ENCODE measurements around the gene NTNG1. TPM values are rescaled to one million over a fixed set of nuclear protein-coding genes. Genes with fewer than 3 reads are reported as not detected.
A peak's percentile ranks its signal among the peaks of the same experiment; 100 is the strongest.

Gene NTNG1
- total RNA-seq, 1 experiment from 2014 or later: 0.41 TPM

DNA sequence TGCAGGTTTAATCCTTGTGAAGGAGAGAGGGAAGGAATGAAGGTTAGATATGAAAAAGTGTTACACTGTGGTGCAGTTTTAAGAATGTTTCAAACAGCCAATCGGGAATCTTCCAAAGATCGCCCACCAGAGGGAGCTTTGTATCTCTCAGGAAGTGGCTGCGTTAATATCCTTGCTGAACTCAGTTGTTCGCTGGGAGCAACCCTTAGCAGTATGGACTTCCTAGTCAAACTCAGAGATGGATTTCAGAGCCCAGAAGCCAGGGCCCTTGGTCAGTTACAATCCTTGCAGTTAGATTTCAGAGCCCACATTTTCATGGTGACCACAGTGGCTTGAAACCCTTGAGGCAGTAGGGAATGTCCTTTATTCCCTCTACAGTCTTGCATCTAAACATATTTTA, 136.2 kb downstream of the NTNG1 start:
- peak; percentile 12 for DNase-seq (ENCODE audit: low read depth)
- in situ Hi-C loops (cut with HindIII; ENCODE audit: low pct_unique_long_range_greater_than_20kb, low sequenced_read_pairs): no loop called here

DNA sequence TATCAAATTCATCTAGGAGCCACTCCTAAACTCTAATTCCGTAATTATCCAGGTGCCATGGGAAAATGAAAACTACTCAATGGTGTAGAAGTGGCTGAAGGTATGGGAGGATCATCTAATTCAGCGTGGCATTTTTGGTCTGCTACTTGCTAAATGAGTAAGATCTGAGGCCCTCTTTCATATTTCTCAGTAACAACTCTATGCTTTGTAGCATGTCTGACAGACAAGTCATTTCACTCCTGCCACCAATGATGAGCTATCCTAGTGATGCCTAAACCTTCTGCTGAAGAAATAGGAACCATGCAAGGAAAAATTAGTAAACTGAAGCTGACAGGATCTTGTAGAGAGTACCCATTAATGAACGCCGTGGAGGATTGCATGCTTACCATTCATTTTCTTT, 145.3 kb downstream of the NTNG1 start:
- no peak for DNase-seq (ENCODE audit: low read depth)
- in situ Hi-C loops (cut with HindIII; ENCODE audit: low pct_unique_long_range_greater_than_20kb, low sequenced_read_pairs): no loop called here

DNA sequence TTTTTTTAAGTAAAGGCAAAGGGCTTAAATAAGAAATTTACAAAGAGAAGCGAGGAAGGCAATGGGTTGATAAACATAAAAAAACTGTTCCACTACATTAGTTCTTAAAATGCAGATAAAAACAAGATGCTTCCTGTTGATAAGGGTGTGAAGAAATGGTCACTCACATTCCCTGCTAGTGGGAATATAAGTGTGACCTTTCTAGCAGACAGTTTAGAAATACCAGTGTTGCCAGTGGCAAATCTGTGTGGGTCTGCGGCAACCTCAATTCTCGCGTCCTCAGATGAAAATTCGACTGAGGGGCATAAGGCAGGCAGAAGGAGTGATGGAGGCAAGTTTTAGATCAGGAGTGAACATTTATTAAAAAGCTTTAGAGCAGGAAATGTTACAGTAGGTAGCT, 151.1 kb downstream of the NTNG1 start:
- no peak for DNase-seq (ENCODE audit: low read depth)
- in situ Hi-C loops (cut with HindIII; ENCODE audit: low pct_unique_long_range_greater_than_20kb, low sequenced_read_pairs): no loop called here

DNA sequence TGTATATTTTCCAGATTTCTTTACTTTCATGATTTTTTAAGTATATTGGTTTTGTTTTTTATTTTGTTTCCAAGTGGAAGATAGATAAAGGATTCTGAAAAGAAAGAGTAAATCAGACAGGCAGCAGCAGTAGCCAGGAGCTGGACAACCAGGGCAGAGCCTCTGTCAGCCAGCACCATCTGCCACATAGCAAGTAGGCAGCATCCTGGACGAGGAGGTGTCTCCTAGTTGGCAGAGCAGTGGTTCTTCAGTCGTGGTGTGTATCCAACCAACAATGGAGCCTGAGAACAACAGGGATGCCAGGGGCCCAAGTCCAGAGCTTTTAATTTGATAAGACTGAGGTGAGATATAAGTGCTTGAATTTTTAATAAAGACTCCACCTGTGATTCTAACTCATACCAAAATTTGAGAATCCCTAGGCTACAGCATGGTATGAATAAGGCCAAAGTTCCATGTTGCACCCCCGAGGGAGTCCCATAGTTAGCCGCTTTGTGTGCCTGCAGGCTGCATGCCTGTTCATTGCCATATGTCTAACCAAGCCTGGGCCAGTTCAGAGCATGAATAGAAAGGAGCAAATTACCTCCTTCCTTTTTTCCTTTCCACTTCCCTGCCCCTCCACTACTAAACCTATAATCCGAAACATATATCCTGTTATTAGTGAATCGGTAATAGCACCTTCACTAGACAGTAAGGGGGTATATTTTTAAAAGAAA, 153.2 kb downstream of the NTNG1 start:
- no peak for DNase-seq (ENCODE audit: low read depth)
- in situ Hi-C loops (cut with HindIII; ENCODE audit: low pct_unique_long_range_greater_than_20kb, low sequenced_read_pairs): no loop called here

DNA sequence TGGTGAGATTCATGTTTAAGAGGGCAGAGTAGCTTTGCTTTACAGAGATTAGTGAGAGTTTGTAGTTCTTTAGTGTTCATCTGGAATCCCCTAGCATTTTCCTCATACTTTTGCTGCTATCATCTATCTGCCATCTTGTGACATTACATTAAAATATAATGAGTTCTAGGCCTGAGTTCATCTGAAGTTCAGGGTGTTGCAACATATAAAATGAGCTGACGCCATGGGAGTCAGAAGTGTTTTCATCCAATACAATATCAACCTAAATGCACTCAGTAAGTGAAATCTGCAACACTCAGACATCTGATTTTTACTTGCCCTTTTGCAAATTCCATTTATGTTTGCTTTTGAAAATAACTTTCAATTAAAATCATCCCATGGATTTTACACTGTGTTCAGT, 153.8 kb downstream of the NTNG1 start:
- in situ Hi-C loops (cut with HindIII; ENCODE audit: low pct_unique_long_range_greater_than_20kb, low sequenced_read_pairs): no loop called here
- no peak for DNase-seq (ENCODE audit: low read depth)

DNA sequence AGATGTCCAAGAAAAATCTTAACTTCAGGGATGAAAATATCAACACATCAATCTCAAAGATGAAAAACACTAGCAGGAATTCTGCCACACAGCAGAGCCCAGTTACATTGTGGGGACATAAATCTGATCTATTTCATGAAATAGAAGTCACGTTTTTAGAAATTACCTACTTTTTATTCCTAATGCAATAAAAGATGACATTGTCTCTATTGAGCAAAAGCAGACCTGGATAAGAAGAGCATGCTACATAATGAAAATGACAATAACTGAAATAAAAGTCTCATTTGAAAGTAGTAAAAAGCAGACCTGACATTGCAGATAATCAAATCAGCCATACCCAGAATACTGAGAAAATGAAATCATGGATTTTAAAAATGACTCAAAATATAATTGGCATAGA, 156.8 kb downstream of the NTNG1 start:
- in situ Hi-C loops (cut with HindIII; ENCODE audit: low pct_unique_long_range_greater_than_20kb, low sequenced_read_pairs): no loop called here
- DNase-seq (ENCODE audit: low read depth): no peak

DNA sequence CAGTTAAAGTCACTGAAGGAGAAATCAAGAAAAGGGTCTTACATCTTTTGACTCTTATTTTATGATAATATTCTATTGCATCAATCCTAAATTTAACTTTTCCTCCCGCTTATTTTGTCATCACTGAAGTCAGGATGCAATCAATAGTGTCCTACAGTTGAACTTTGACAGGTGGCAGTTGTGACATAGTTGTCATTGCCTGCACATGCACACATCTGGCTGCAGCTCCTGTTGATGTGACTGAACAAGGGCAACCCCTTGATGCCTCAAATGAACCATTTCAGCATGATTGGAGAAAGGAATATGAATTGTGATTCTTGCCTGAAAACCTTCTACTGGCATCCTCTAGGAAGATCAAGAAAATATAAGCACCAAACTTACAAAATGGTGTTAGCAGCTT, 157.7 kb downstream of the NTNG1 start:
- in situ Hi-C loops (cut with HindIII; ENCODE audit: low pct_unique_long_range_greater_than_20kb, low sequenced_read_pairs): no loop called here
- no peak for DNase-seq (ENCODE audit: low read depth)

DNA sequence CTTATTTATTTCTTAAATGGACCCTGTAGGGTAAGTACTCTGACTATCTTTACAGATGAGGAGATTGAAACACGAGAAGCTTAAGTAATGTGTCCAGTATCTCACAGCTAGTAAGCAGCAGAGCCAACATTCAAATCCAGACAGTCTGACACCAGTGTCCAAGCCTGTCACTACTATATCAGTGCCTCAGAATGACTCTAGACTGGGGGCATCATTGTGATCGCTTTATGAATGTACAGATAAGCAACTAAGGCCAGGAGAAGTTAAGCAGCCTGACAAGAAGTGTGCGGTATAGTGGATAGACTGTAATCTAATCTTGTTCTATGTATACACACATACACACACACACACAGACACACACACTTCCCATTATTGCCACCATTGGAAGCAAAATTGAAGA, 158.7 kb downstream of the NTNG1 start:
- in situ Hi-C loops (cut with HindIII; ENCODE audit: low pct_unique_long_range_greater_than_20kb, low sequenced_read_pairs): no loop called here
- DNase-seq (ENCODE audit: low read depth): no peak

DNA sequence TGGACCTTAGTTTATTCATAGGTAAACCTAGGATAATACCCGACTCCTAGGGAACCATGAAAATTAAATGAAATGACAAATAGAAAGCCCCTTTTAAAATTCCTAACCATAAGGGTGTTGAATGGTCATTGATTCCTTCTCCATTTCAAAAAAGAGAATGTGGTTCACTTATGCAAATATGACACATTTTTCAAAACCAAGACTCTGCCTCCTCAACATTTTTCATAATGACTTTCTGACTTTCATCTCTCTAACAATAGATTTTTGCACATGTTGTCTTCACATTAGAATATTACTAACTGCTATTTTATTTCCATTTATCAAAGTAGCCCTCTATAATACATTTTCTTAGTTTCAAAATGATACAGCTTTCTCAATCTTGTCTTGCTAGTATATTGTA, 169.1 kb downstream of the NTNG1 start:
- no peak for DNase-seq (ENCODE audit: low read depth)
- in situ Hi-C loops (cut with HindIII; ENCODE audit: low pct_unique_long_range_greater_than_20kb, low sequenced_read_pairs): no loop called here

DNA sequence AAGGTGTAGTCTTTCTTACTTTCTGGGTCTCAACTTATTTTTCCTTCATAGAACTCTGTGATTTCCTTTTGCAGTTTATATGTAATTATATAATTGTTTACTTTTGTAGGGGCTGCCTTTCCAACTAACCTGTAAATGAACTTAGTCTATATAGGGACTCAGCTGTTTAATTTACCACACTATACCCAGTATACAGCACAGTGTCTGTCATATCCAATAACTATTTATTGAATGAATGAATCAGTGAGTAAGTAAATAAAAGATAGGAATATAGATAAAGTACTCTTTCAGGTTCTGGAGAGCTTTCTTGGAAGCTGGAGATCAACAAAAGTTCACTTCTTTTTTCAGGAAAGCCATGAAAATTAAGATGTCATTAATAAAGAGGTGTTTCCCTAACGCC, 174.8 kb downstream of the NTNG1 start:
- in situ Hi-C loops (cut with HindIII; ENCODE audit: low pct_unique_long_range_greater_than_20kb, low sequenced_read_pairs): no loop called here
- DNase-seq (ENCODE audit: low read depth): no peak

DNA sequence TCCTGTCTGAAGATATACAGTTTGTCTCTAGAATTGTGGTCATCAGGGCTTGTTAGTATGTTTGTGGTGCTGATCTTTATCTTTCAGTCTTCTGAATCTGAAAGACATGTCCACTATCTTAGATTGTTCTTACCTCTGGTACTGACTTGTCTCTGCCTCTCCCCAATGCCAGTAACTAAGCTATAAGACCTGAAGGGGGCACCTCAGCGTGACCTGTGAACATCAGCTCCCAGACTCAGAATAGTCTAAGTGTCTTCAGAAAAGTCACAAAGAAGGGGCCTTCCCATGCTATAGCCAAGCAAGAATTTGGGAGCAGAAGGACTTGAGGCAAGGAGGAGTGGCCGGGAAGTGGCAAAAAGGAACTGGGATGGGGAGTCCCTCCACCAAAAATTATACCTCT, 178.1 kb downstream of the NTNG1 start:
- in situ Hi-C loops (cut with HindIII; ENCODE audit: low pct_unique_long_range_greater_than_20kb, low sequenced_read_pairs): no loop called here

DNA sequence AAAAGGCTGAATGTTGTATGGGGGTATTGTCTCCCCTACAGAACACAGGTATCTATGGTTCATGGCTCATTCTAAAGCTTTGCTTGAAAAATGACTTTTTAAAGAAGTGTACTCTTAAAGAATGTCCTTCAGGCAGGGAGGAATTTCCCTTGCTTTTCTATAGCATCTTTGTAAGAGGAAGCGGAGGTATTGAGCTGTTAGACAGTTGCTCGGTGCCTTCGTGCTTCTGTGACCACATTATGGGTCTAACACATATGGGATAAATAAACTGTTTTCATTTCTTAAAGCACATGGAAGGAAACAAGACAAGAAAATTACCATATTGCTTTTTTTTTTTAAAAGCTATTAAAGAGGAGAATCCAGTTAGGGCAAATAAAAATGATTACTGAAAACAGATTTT, 182.9 kb downstream of the NTNG1 start:
- no peak for DNase-seq (ENCODE audit: low read depth)
- in situ Hi-C loops (cut with HindIII; ENCODE audit: low pct_unique_long_range_greater_than_20kb, low sequenced_read_pairs): no loop called here

More for the DNA sequence above, 178.1 kb downstream of the NTNG1 start:
- no peak for DNase-seq (ENCODE audit: low read depth)

DNA sequence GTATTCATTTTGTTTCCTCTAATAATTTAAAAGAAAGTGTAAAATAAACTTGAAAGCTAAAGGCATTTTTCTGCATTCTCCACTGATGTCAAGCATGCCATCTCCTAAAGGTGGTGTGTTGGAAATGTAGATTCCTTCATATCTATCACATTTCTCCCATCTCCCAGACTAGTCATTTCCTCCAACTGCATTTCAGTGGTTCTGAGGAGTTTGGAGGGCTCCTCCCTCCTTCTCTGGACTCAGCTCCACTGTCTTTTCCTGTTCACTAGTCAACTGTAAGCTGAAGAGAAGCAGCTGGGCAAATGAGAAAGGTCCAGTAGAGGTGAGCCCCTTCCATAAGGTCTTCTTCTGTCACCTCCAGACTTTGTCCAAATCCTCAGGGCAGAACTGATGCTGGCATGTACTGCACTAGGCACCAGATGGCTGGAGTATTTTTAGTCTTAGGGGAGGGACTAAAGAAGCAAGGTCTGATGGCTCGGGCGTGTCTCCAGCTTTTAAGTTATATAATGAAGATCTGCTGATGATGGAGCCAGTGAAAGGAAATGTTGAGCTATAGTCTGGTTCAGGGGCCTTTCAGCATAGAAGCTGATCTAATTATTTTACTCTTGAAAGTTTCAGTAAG, 186.1 kb downstream of the NTNG1 start:
- in situ Hi-C loops (cut with HindIII; ENCODE audit: low pct_unique_long_range_greater_than_20kb, low sequenced_read_pairs): no loop called here
- no peak for DNase-seq (ENCODE audit: low read depth)

DNA sequence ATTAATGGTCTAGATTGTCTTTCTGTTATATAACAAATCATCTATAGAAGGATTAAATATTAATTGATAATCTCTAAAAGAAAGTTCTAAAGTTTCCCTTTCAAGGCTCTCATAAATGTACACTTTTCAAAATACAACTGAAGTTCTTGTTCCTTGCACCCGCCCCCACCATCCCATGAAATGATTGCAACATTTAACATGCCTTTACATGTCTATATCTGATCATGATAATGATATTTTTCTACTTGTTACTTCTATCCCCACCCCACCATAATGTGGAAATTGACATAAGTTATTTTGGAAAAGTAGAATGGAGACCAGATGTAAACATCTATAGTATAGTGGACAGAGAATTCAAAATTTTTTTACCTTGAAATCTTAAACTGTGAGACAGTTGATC, 186.6 kb downstream of the NTNG1 start:
- in situ Hi-C loops (cut with HindIII; ENCODE audit: low pct_unique_long_range_greater_than_20kb, low sequenced_read_pairs): no loop called here
- DNase-seq (ENCODE audit: low read depth): no peak

DNA sequence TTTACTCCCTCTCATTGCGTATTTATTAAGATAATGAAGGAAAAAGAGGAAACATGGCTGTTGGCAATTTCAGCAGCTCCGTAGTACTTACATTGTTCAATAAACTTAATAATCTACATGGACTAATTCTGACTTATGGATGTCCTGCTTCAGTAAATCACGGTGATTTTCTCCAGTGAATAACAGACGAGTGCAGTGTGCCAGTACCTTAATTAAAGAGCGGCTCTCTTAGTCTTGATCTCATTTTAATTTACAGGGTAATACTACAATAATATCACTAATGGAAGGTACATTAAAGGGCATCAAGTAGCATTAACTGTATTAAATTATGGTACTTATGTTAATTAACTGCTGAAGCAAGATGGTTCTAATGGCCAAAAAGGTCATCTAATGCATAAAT, 187.2 kb downstream of the NTNG1 start:
- no peak for DNase-seq (ENCODE audit: low read depth)
- in situ Hi-C loops (cut with HindIII; ENCODE audit: low pct_unique_long_range_greater_than_20kb, low sequenced_read_pairs): no loop called here

DNA sequence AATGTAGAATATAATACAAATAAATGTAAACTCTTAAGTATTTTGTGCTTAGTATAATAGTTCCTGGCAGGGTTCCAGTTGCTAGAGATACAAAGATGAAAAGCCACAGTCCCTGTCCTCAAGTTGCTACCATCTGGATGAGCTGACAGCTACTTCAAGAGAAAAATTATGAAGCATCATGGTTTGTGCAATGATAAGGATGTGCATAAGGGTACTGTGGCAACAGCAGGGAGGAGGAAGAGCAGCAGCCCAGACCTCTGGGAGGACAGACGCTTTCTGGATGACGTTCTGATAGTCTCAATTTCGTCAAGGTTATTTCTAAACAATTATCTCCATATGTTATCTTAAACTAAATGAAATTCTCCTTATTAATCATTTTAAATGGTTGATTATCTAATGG, 198.9 kb downstream of the NTNG1 start:
- in situ Hi-C loops (cut with HindIII; ENCODE audit: low pct_unique_long_range_greater_than_20kb, low sequenced_read_pairs): no loop called here
- DNase-seq (ENCODE audit: low read depth): no peak

DNA sequence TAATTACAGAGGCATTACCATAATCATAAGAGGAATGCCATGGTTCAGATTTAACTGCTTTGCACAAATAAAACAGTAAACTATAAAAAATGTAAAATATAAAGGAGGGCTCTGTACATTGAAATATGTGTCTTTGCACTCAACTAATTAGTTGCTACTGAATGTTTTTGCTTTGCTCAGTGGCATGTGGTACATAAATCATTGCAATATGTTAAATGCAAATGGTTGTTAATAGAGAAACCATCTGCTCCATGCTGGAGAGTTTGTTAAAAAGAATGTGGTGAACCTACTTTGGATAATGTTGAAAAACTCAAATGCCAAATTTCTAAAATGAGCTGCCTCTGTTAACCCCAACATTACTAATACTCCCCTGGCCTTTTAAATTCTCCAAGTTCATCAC, 201.5 kb downstream of the NTNG1 start:
- in situ Hi-C loops (cut with HindIII; ENCODE audit: low pct_unique_long_range_greater_than_20kb, low sequenced_read_pairs): no loop called here
- no peak for DNase-seq (ENCODE audit: low read depth)

DNA sequence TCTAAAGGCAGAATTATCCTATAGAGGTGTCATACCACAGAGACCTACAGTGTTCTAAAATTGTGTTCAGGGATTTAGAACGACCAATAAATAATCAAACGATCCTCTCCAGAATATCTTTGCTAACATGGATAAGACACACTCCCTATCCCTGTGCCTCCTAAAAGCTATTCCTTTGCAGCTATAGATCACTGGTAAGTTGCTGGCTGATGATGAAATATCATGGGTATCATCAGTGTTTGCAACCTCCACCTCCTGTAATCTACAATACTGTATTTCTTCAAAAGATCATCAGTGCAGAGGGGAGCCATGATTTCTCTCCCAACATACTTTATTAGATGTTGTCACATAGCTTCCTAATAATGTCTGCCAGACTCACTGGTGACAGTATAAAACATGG, 201.9 kb downstream of the NTNG1 start:
- DNase-seq (ENCODE audit: low read depth): no peak
- in situ Hi-C loops (cut with HindIII; ENCODE audit: low pct_unique_long_range_greater_than_20kb, low sequenced_read_pairs): no loop called here

DNA sequence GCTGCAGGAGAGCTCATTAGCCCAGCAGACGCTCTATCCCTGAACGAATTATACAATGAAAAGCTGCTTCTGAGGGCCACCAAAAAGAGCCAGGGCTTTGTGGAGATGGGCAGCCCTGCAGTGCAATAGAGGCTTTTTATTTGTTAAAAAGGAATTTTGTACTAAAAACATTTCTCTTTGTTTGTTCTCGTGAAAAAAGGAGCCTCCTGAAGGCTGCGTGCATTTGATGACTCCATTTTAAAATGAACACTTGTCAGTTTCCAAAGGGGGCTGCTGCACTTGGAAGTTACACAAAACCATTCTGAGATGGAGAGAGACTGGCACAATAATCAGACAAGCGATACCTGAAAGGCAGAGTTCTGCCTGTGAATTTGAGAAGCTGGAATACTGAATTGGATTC, 202.8 kb downstream of the NTNG1 start:
- no peak for DNase-seq (ENCODE audit: low read depth)
- in situ Hi-C loops (cut with HindIII; ENCODE audit: low pct_unique_long_range_greater_than_20kb, low sequenced_read_pairs): no loop called here

DNA sequence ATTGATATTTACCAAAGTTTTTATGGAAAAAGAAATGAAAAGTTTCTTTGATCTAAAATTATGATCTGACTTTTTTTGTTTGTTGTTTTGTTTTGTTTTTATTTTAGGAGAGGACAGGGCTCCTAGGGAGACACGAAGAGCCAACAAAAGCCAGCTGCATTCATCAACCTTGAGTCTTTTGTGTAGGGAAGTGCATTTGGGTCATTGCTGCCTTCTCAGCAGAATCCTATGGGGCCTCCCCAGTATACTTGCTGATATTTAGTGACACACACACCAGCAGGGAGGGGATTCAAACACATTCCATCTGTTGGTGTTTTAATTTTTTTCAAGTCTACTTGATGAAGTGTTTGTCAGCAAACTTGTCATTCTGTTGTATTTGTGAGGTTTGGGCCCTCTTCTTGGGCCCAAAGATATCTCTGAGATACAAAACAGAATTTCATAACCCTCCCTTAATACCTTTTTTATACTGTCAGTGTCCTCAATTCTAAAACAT, 203.5 kb downstream of the NTNG1 start:
- in situ Hi-C loops (cut with HindIII; ENCODE audit: low pct_unique_long_range_greater_than_20kb, low sequenced_read_pairs): no loop called here
- DNase-seq (ENCODE audit: low read depth): no peak
